Mammary epithelial cell (primary cell): ENCODE results near the gene MAZ.

Experiments
- EZH2 ChIP-seq: IDR thresholded peaks from 2 replicates; pipeline ENCODE4 v1.6.1; 2012; ENCODE audit warnings: low read length, inconsistent platforms, borderline replicate concordance
- TF ChIP-seq, protein P1 (sequence below), 2 donors: IDR thresholded peaks in 1 of 2; conservative IDR thresholded peaks in 1 of 2; 2 replicates each; pipeline ENCODE4 v1.5.1; 2011 to 2012; ENCODE audit warnings: inconsistent platforms in 2 of 2, low read length in 2 of 2, mild to moderate bottlenecking in 2 of 2, control low read depth in 1 of 2, low read depth in 1 of 2; ENCODE audit not compliant: insufficient read depth in 1 of 2; ENCODE audit errors: extremely low read depth in 1 of 2

DNA sequence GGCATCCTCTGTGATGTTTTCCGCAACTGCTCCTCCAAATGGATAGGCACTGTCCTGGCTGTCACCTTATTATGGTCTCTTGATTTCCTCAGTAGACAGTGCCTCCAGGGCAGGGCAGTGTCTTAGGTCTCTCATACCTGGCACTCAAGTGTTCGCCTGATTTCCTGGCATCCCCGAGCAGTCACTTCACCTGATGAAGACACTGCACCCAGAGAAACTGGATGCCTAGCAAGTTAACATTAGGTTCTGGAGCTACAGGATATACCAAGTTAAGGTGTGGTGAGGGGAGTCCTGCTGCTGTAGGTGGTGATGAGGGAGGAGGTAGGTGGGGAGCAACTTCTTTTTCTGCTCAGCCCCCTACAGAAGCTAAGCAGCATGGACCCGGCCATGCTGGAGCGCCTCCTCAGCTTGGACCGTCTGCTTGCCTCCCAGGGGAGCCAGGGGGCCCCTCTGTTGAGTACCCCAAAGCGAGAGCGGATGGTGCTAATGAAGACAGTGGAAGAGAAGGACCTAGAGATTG, 3.9 kb upstream of the MAZ start:
- TF ChIP-seq, protein P1, sequence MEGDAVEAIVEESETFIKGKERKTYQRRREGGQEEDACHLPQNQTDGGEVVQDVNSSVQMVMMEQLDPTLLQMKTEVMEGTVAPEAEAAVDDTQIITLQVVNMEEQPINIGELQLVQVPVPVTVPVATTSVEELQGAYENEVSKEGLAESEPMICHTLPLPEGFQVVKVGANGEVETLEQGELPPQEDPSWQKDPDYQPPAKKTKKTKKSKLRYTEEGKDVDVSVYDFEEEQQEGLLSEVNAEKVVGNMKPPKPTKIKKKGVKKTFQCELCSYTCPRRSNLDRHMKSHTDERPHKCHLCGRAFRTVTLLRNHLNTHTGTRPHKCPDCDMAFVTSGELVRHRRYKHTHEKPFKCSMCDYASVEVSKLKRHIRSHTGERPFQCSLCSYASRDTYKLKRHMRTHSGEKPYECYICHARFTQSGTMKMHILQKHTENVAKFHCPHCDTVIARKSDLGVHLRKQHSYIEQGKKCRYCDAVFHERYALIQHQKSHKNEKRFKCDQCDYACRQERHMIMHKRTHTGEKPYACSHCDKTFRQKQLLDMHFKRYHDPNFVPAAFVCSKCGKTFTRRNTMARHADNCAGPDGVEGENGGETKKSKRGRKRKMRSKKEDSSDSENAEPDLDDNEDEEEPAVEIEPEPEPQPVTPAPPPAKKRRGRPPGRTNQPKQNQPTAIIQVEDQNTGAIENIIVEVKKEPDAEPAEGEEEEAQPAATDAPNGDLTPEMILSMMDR (conservative IDR thresholded peaks at IDR 0.05 in 1 of 2, IDR thresholded peaks at IDR 0.05 in 1 of 2; ENCODE audit: extremely low read depth in 1 of 2, insufficient read depth in 1 of 2, low read depth in 1 of 2, low read length in 2 of 2): no peak
- TF ChIP-seq EZH2: no peak
